ENCODE data around the gene ZNF692.
A peak's percentile ranks its signal among the peaks of the same experiment; 100 is the strongest.
"Not testable (repeated sequence)": the region's sequence is repeated elsewhere in the genome, so short reads cannot be mapped to it uniquely, and the experiment has no call there.

ZNF692 gene, protein sequence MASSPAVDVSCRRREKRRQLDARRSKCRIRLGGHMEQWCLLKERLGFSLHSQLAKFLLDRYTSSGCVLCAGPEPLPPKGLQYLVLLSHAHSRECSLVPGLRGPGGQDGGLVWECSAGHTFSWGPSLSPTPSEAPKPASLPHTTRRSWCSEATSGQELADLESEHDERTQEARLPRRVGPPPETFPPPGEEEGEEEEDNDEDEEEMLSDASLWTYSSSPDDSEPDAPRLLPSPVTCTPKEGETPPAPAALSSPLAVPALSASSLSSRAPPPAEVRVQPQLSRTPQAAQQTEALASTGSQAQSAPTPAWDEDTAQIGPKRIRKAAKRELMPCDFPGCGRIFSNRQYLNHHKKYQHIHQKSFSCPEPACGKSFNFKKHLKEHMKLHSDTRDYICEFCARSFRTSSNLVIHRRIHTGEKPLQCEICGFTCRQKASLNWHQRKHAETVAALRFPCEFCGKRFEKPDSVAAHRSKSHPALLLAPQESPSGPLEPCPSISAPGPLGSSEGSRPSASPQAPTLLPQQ

GRCh38 chr1:248858891-248859889, at the start of gene ZNF692:
ZNF692 (minus strand) TSS chr1:248859085; CDS start chr1:248858309, 776 bp downstream.
- DNase-seq (ENCODE audit: low read depth in 2 of 2), result peak; percentile 91 to 96

DNA sequence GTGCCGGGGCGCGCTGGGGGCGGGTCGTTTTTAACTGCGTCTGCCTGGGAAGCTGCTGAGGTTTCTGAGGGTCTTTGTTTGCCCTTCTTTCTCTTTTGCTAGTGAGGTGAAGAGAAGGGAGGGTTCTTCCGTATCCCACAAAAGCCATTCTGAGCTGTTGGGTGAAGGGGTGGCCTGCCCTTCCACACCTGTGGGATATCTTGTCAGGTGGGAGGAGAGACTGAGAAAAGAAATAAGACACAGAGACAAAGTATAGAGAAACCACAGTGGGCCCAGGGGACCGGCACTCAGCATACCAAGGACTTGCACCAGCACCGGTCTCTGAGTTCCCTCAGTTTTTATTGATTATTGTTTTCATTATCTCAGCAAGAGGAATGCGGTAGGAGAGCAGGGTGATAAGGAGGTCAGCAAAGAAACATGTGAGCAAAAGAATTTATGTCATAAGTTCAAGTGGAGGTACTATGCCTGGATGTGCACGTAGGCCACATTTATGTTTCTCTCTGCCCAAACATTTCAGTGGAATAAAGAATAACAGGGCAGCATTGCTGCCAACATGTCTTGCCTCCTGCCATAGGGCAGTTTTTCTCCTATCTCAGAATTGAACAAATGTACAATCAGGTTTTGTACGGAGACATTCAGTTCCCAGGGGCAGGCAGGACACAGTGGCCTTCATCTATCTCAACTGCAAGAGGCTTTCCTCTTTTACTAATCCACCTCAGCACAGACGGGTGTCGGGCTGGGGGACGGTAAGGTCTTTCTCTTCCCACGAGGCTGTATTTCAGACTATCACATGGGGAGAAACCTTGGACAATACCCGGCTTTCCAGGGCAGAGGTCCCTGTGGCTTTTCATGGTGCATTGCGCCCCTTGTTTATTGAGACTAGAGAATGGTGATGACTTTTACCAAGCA, 48.1 kb upstream of the ZNF692 start:
- no peak for DNase-seq (ENCODE audit: low read depth in 2 of 2)

GRCh38 chr1:248906009-248906752, 47.3 kb upstream of the ZNF692 start, which contains the start of gene PGBD2:
PGBD2 (plus strand) TSS chr1:248906235; CDS start chr1:248913863, 7,628 bp downstream.
- DNase-seq (ENCODE audit: low read depth in 2 of 2), result peak; percentile 91 to 94

GRCh38 chr1:248905662-248906008, 46.8 kb upstream of the ZNF692 start:
- no peak for DNase-seq (ENCODE audit: low read depth in 2 of 2)

DNA sequence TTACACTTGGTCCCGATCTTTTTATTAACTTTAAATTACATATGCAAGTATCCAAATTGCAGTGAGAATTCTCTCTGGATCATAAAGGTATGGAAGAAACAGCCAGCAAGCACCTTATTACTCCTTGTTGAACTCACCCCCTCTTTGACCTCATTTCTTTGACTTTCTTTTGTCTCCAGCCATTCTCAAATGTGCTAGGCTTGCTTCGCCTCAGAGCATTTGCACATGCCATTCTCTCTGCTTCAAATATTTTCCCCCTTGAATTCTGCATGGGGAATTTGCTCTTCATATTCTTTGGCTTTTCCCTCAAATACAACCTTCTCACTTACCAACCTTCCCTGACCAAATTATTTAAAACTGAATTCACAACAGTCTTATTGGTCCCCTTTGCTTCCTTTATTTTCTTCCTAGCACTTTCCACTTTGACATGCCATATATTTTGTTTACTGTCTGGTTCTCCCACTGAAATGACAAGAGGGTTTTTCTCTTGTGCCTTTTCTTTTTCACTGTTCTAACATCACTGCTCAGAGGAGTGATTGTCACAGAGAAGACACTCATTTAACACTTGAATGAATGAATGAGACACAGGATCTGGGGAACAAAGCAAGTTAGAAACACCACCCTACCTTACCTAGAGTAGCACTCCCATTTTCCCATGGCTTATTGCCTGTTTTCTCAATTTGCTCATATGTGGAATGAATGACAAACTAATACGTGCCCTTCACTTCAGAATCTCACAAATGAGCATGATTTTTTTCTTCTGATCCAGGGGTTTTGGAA, 45.7 kb upstream of the ZNF692 start:
- no peak for DNase-seq (ENCODE audit: low read depth in 2 of 2)

DNA sequence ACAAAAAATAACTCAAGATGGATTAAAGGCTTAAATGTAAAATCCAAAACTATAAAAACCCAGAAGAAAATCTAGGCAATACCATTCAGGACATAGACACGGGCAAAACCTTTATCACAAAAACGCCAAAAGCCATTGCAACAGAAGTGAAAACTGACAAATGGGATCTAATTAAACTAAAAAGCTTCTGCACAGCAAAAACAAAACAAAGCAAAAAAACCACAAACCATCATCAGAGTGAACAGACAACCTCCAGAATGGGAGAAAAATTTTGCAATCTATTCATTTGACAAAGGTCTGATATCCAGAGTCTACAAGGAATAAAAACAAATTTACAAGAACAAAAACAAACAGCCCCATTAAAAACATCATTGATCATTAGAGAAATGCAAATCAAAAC, 42.7 kb upstream of the ZNF692 start:
- no peak for DNase-seq (ENCODE audit: low read depth in 2 of 2)

GRCh38 chr1:248900637-248901036, 41.8 kb upstream of the ZNF692 start:
- no peak for DNase-seq (ENCODE audit: low read depth in 2 of 2)

- DNase-seq (ENCODE audit: low read depth in 2 of 2), result no peak
These were observed 38.8 kb upstream of the ZNF692 start for GRCh38 chr1:248897412-248898337.

GRCh38 chr1:248894837-248895236, 36.0 kb upstream of the ZNF692 start:
- DNase-seq (ENCODE audit: low read depth in 2 of 2), result no peak

GRCh38 chr1:248892590-248892989, 33.7 kb upstream of the ZNF692 start:
- no peak for DNase-seq (ENCODE audit: low read depth in 2 of 2)

GRCh38 chr1:248891758-248892157, 32.9 kb upstream of the ZNF692 start:
- no peak for DNase-seq (ENCODE audit: low read depth in 2 of 2)

- DNase-seq (ENCODE audit: low read depth in 2 of 2), result no peak
These were observed 31.9 kb upstream of the ZNF692 start for GRCh38 chr1:248890549-248891498.

DNA sequence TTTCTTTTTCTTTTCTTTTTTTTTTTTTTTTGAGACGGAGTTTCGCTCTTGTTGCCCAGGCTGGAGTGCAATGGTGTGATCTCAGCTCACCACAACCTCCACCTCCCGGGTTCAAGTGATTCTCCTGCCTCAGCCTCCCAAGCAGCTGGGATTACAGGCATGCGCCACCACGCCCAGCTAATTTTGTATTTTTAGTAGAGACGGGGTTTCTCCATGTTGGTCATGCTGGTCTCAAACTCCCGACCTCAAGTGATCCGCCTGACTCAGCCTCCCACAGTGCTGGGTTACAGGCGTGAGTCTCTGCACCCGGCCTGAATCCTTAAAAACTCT, 31.0 kb upstream of the ZNF692 start:
- DNase-seq (ENCODE audit: low read depth in 2 of 2), result not testable (repeated sequence)

DNA sequence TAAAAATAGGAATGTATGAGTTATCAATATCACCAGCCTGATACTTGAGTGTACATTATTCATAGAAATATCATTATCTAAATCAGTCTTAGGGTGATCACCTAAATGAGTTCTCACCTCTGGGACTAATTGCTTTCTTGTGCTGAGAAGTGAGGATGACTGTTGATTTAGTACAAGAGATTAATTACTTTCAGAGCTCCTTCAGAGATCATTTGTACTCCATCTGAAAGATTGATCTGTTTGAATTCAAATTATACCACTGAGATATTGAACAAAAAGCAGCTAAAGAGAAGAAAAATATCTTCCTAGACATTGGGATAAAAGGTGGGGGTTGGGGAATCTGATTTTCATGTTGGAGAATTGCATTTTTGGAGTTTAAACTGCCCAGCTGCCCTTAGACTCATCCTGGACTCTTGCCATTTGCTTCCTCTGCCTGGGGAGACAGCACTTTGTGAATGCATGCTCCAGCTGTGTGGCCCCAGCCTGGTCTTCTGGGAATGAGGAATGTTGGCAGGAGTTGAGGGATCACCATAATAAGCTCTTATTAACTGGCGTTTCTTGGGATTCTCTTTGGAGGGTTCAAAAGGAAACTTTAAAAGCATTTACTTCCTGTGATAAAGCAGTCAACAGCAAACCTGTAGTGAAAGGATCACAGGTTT, 27.5 kb upstream of the ZNF692 start:
- DNase-seq (ENCODE audit: low read depth in 2 of 2), result no peak

- no peak for DNase-seq (ENCODE audit: low read depth in 2 of 2)
These were observed 26.8 kb upstream of the ZNF692 start for GRCh38 chr1:248885646-248886045.

DNA sequence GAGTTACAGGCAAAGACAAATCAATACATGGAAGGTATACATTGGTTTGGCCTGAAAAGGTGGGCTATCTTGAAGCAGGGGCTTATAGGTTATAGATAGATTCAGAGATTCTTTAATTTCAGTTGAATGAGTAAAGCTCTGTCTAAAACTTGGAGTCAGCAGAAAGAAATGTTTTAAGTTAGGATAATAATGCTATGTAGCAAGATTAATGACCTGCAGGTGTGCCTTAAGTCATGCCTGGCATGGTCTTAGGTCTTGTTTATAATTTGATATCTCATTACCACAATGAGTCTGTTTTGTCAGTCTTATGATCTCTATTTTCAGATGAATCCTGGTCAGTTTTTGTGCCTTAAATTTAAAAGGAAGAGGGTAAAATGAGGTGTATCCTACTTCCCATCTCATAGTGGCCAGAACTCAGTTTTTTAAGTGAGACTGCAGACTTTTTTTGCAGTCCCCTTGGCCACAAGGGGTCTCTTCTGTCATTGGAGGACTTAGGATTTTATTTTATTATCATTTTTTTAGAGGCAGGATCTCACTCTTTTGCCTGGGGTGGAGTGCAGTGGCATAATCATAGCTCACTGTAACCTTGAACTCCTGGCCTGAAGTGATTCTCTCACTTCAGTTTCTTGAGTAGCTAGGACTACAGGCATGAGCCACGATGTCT, 25.9 kb upstream of the ZNF692 start:
- no peak for DNase-seq (ENCODE audit: low read depth in 2 of 2)
